Measurements from ENCODE around the gene MYO10.

DNA sequence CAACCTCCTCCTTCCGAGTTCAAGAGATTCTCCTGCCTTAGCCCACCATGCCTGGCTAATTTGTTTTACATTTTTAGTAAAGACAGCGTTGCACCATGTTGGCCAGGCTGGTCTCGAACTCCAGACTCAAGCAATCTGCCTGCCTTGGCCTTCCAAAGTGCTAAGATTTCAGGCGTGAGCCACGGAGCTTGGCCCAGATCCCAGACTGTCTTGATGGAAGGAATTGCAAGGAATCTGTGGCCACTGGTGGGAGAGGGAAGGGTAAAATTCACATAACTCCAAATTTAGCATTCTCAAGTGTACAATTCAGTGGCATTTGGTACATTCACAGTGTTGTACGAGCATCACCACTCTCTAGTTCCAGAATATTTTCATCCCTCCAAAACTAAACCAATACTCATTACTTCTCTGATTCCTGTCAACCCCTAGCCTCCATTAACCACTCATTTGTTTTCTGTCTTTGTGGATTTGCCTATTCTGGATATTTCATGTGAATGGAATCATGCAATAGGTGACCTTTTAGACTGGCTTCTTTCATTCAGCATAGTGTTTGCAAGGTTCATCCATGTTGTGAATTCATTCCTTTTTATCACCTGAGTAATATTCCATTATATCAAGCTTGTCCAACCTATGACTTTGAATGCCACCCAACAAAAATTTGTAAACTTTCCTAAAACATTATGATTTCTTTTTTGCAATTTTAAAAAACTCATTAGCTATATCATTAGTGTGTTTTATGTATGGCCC, 8.9 kb upstream of the MYO10 start:
- no peak for TF ChIP-seq CTCF (IDR thresholded peaks at IDR 0.05)
- TF ChIP-seq POLR2AphosphoS5 (IDR thresholded peaks at IDR 0.05) = no peak
- no peak for TF ChIP-seq POLR2A (IDR thresholded peaks at IDR 0.05)
